Prostate gland (tissue), 2 donors: Measurements from ENCODE around the gene TSSK6.

Experiments
- CTCF ChIP-seq, 4 experiments: fragments of 200-600 bp in 2 of 4; fragments of 450-650 bp in 2 of 4; sonication (generic) in 2 of 4; IDR thresholded peaks; 1 replicate in 3 of 4; 2 replicates in 1 of 4; pipeline ENCODE4 v1.5.1; 2016 to 2019; ENCODE audit warnings: antibody characterized with exemption in 4 of 4, mild to moderate bottlenecking in 2 of 4, moderate library complexity in 2 of 4
- POLR2AphosphoS5 ChIP-seq: sonication (generic); formaldehyde crosslinking; IDR thresholded peaks from one replicate; pipeline ENCODE4 v1.6.1; 2017; ENCODE audit warnings: antibody characterized with exemption

GRCh38 chr19:19507354-19507753, 8.0 kb downstream of the TSSK6 start:
- TF ChIP-seq CTCF (IDR thresholded peaks at IDR 0.05) (no peak), POLR2AphosphoS5 (no peak)
